Liver (tissue), 9 donors: Measurements from ENCODE around the gene LRIG1. TPM values are rescaled to one million over a fixed set of nuclear protein-coding genes. Genes with fewer than 3 reads are reported as not detected.

ENCODE experiments used
- DNase-seq: peaks from one replicate; pipeline ENCODE4 v3.0.0-alpha.2; 2017; ENCODE audit warnings: low spot score
- H3K27ac ChIP-seq, 2 donors: one replicate each; pipeline ENCODE4 v1.7.0; 2013; ENCODE audit warnings: inconsistent platforms in 2 of 2, low read length in 2 of 2, control low read depth in 1 of 2, low read depth in 1 of 2, mild to moderate bottlenecking in 1 of 2
- H3K27me3 ChIP-seq, 4 donors: one replicate each; pipeline versions ENCODE4 v1.6.1 to v1.7.0; 2013; ENCODE audit warnings: low read length in 3 of 4, inconsistent platforms in 1 of 4, mild to moderate bottlenecking in 1 of 4, moderate library complexity in 1 of 4; ENCODE audit not compliant: control insufficient read depth in 4 of 4, insufficient read depth in 4 of 4
- H3K36me3 ChIP-seq, 4 donors: one replicate each; pipeline versions ENCODE4 v1.6.1 to v1.7.0; 2013; ENCODE audit warnings: low read length in 3 of 4, mild to moderate bottlenecking in 3 of 4, low read depth in 1 of 4, moderate library complexity in 1 of 4; ENCODE audit not compliant: control insufficient read depth in 4 of 4, insufficient read depth in 3 of 4
- H3K4me1 ChIP-seq, 4 donors: one replicate each; pipeline versions ENCODE4 v1.6.1 to v1.7.0; 2013; ENCODE audit warnings: low read length in 3 of 4, mild to moderate bottlenecking in 3 of 4, moderate library complexity in 1 of 4; ENCODE audit not compliant: control insufficient read depth in 4 of 4, insufficient read depth in 4 of 4
- H3K4me3 ChIP-seq, 3 donors: one replicate each; pipeline versions ENCODE4 v1.6.1 to v1.7.0; 2013; ENCODE audit warnings: low read length in 3 of 3, control low read depth in 1 of 3, low read depth in 1 of 3, mild to moderate bottlenecking in 1 of 3
- H3K9ac ChIP-seq, 2 donors: one replicate each; pipeline ENCODE4 v1.7.0; 2013; ENCODE audit warnings: low read length in 2 of 2, mild to moderate bottlenecking in 2 of 2, moderate library complexity in 2 of 2, control low read depth in 1 of 2, low read depth in 1 of 2
- H3K9me3 ChIP-seq, 4 donors: one replicate each; pipeline versions ENCODE4 v1.6.1 to v1.7.0; 2013; ENCODE audit warnings: low read length in 3 of 4; ENCODE audit not compliant: control insufficient read depth in 4 of 4
- ATF3 ChIP-seq: IDR thresholded peaks from 2 replicates; pipeline ENCODE4 v1.6.1; 2016; ENCODE audit warnings: antibody characterized with exemption
- CTCF ChIP-seq: fragments of 150-350 bp; IDR thresholded peaks from 2 replicates; pipeline ENCODE4 v1.5.1; 2017; ENCODE audit warnings: improper control_type of control experiment, low read depth, low read length; ENCODE audit not compliant: missing input control
- FOXA2 ChIP-seq: IDR thresholded peaks from 2 replicates; pipeline ENCODE4 v1.6.1; 2016; ENCODE audit warnings: antibody characterized with exemption
- GABPA ChIP-seq, 2 donors: IDR thresholded peaks in 1 of 2; conservative IDR thresholded peaks in 1 of 2; 2 replicates each; pipeline ENCODE4 v1.6.1; 2016; ENCODE audit warnings: antibody characterized with exemption in 2 of 2, mild to moderate bottlenecking in 1 of 2, moderate library complexity in 1 of 2
- HNF4A ChIP-seq, 2 donors: conservative IDR thresholded peaks; 2 replicates each; pipeline ENCODE4 v1.6.1; 2016; ENCODE audit warnings: antibody characterized with exemption in 2 of 2, mild to moderate bottlenecking in 2 of 2
- HNF4G ChIP-seq: IDR thresholded peaks from 2 replicates; pipeline ENCODE4 v1.6.1; 2016; ENCODE audit warnings: antibody characterized with exemption
- JUND ChIP-seq, 2 donors: IDR thresholded peaks; 2 replicates each; pipeline ENCODE4 v1.6.1; 2016; ENCODE audit warnings: antibody characterized with exemption in 2 of 2
- MAX ChIP-seq: IDR thresholded peaks from 2 replicates; pipeline ENCODE4 v1.6.1; 2016; ENCODE audit warnings: antibody characterized with exemption
- NR2F2 ChIP-seq: IDR thresholded peaks from 2 replicates; pipeline ENCODE4 v1.6.1; 2016; ENCODE audit warnings: antibody characterized with exemption
- RAD21 ChIP-seq, 2 donors: IDR thresholded peaks; 2 replicates each; pipeline ENCODE4 v1.6.1; 2016; ENCODE audit warnings: antibody characterized with exemption in 2 of 2, mild to moderate bottlenecking in 2 of 2
- REST ChIP-seq: IDR thresholded peaks from 2 replicates; pipeline ENCODE4 v1.6.1; 2016; ENCODE audit warnings: antibody characterized with exemption, mild to moderate bottlenecking
- RXRA ChIP-seq, 2 donors: IDR thresholded peaks; 2 replicates each; pipeline ENCODE4 v1.6.1; 2017 to 2018; ENCODE audit warnings: antibody characterized with exemption in 2 of 2, mild to moderate bottlenecking in 1 of 2
- SP1 ChIP-seq: IDR thresholded peaks from 2 replicates; pipeline ENCODE4 v1.6.1; 2018; ENCODE audit warnings: antibody characterized with exemption, mild to moderate bottlenecking
- TAF1 ChIP-seq: conservative IDR thresholded peaks from 2 replicates; pipeline ENCODE4 v1.6.1; 2016; ENCODE audit warnings: antibody characterized with exemption, mild to moderate bottlenecking
- YY1 ChIP-seq: IDR thresholded peaks from 2 replicates; pipeline ENCODE4 v1.6.1; 2016; ENCODE audit warnings: antibody characterized with exemption, mild to moderate bottlenecking
- WGBS: extraction: QIAGEN DNeasy Blood & Tissue Kit; methylation state at CpG from one replicate; pipeline ENCODE4 v1.1.7; 2013; 5-methylcytosine and 5-hydroxymethylcytosine counted together
- polyA plus RNA-seq, 2 donors: library from polyadenylated mRNA; stranded (reverse) in 1 of 2; unstranded in 1 of 2; fragments of 200-250 nt in 1 of 2; fragments of >200 nt in 1 of 2; fragmentation: Nextera tagmentation in 1 of 2; extraction: Ambion mirVana in 1 of 2; gene quantifications; one replicate each; pipeline versions ENCODE4 v1.2.1 to v1.2.3, GENCODE V29; 2013 to 2015
- total RNA-seq, 2 donors: library from RNA; depleted of rRNA; stranded (reverse); fragments of >200 nt; gene quantifications; one replicate each; pipeline ENCODE4 v1.2.3, GENCODE V29; 2014
- donor health status: healthy.
- donor health status: healthy.
- donor health status: healthy.
- donor health status: healthy.
- donor health status: healthy.

LRIG1 gene
- total and polyA plus RNA-seq, 4 donors: 9.4 to 48.9 (median 12.9) TPM

GRCh38 chr3:66480666-66481065 is 20.2 kb downstream of the LRIG1 start:
- H3K4me1 ChIP-seq: peaks cover 23 to 59% (median 52%) of the 10 kb centered on the region in 4 donors
- DNase-seq: no peak
- TF ChIP-seq HNF4G: no peak
- TF ChIP-seq GABPA (IDR thresholded peaks at IDR 0.05 in 1 of 2, conservative IDR thresholded peaks at IDR 0.05 in 1 of 2): no peak
- no peak for TF ChIP-seq JUND (IDR thresholded peaks at IDR 0.05)
- no peak for TF ChIP-seq TAF1
- TF ChIP-seq MAX: no peak
- no peak for TF ChIP-seq NR2F2
- TF ChIP-seq HNF4A (conservative IDR thresholded peaks at IDR 0.05): no peak
- TF ChIP-seq FOXA2: no peak
- TF ChIP-seq YY1: no peak
- TF ChIP-seq ATF3: no peak
- no peak for TF ChIP-seq REST
- TF ChIP-seq CTCF: no peak
- TF ChIP-seq RXRA (IDR thresholded peaks at IDR 0.05): no peak
- TF ChIP-seq RAD21 (IDR thresholded peaks at IDR 0.05): no peak
- H3K27ac ChIP-seq: no peak overlapping the region
- no peaks in the 10 kb centered on the region for H3K36me3 ChIP-seq
- H3K27me3 ChIP-seq: no peaks in the 10 kb centered on the region
- H3K9ac ChIP-seq: no peak overlapping the region
- H3K9me3 ChIP-seq: no peaks in the 10 kb centered on the region
- WGBS: 62% methylated on average over 2 of the region's 2 CpGs
- H3K4me3 ChIP-seq: no peak overlapping the region

GRCh38 chr3:66479532-66479947 is 21.3 kb downstream of the LRIG1 start:
- 84% methylated on average over 2 of the region's 2 CpGs for WGBS
- TF ChIP-seq RAD21 (IDR thresholded peaks at IDR 0.05) (no peak), NR2F2 (no peak), YY1 (no peak), REST (no peak), RXRA (IDR thresholded peaks at IDR 0.05) (no peak), SP1 (no peak), CTCF (no peak)
- Histone ChIP-seq H3K9ac (no peak overlapping the region), H3K27me3 (no peaks in the 10 kb centered on the region), H3K36me3 (no peaks in the 10 kb centered on the region), H3K4me3 (no peak overlapping the region), H3K27ac (no peak overlapping the region), H3K4me1 (peaks cover 28 to 70% (median 61%) of the 10 kb centered on the region in 4 donors), H3K9me3 (no peaks in the 10 kb centered on the region)
- no peak for DNase-seq
